Effector memory CD8-positive, alpha-beta T cell (primary cell): Measurements from ENCODE around the gene MYO16.
A peak's percentile ranks its signal among the peaks of the same experiment; 100 is the strongest.

Experiments used
- ATAC-seq: fragments of 150-1000 bp; cut with Tn5 transposase; replicated peaks from 2 replicates; pipeline ENCODE4 v1.10.0; 2021; ENCODE audit warnings: mild to moderate bottlenecking, moderate library complexity
- DNase-seq, 3 experiments: peaks; one replicate each; pipeline ENCODE4 v3.0.0; 2021
- H3K27ac Mint-ChIP-seq, 2 donors: one replicate each; pipeline ENCODE4 v1.8.0; 2022; ENCODE audit warnings: mild to moderate bottlenecking in 2 of 2, mixed read lengths in 2 of 2, moderate library complexity in 2 of 2
- H3K27me3 Mint-ChIP-seq, 2 donors: one replicate each; pipeline ENCODE4 v1.8.0; 2022; ENCODE audit warnings: mixed read lengths in 2 of 2
- H3K36me3 Mint-ChIP-seq: one replicate; pipeline ENCODE4 v1.8.0; 2022; ENCODE audit warnings: mild to moderate bottlenecking, moderate library complexity, mixed read lengths; ENCODE audit not compliant: insufficient read depth
- H3K4me1 Mint-ChIP-seq, 2 donors: one replicate each; pipeline ENCODE4 v1.8.0; 2022; ENCODE audit warnings: low read depth in 2 of 2, mixed read lengths in 2 of 2
- H3K4me3 Mint-ChIP-seq, 2 donors: one replicate each; pipeline ENCODE4 v1.8.0; 2022; ENCODE audit warnings: mild to moderate bottlenecking in 2 of 2, mixed read lengths in 2 of 2, moderate library complexity in 2 of 2
- H3K9me3 Mint-ChIP-seq, 2 donors: one replicate each; pipeline ENCODE4 v1.8.0; 2022; ENCODE audit warnings: mixed read lengths in 2 of 2

Gene MYO16

DNA sequence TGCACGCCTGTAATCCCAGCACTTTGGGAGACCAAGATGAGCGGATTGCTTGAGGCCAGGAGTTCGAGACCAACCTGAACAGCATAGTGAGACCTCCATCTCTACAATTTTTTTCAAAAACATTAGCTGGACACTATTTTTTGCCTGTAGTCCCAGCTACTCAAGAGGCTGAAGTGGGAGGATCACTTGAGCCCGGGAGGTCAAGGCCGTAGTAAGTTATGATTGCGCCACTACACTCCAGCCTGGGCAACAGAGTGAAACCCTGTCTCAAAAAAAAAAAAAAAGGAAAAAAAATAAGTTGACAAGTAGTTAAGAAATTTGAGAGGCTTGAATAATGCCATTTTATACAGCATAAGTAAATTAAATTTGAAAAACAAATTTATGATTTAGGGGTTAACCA lies 330.6 kb downstream of the MYO16 start:
- no peak overlapping the region for H3K27ac Mint-ChIP-seq
- DNase-seq: no peak
- H3K27me3 Mint-ChIP-seq: peaks cover 0 to 14% of the 10 kb centered on the region in 2 donors
- no peaks in the 10 kb centered on the region for H3K4me1 Mint-ChIP-seq
- no peak for ATAC-seq
- no peak overlapping the region for H3K4me3 Mint-ChIP-seq
- no peaks in the 10 kb centered on the region for H3K36me3 Mint-ChIP-seq
- peaks cover 0 to 2% of the 10 kb centered on the region in 2 donors for H3K9me3 Mint-ChIP-seq

DNA sequence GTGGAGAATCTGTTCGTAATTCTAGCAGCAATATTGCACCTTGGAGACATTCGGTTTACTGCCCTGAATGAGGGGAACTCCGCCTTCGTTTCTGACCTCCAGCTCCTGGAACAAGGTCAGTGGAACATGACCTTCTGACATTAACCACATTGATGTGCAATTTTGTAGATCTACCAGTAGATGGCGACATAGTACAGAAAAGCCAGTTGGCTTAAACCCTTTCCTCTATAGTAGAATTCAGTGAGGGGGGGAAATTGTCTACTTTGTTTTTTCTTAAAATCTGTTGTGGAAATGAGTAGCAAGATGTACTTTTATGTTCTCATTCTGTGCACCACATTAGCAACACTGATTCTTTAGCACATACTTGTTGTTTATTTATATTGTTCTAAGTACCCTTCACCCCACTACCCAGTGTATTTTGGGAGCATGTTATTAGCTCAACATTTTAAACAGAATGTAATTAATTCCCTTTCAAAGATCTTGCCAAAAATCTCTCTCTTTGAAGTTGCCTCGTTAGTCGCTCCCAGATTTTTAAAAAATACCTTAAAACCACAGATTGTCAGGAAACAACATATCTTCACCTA lies 332.2 kb downstream of the MYO16 start:
- H3K9me3 Mint-ChIP-seq: no peaks in the 10 kb centered on the region
- ATAC-seq: peak; percentile 65
- H3K36me3 Mint-ChIP-seq: no peaks in the 10 kb centered on the region
- no peak overlapping the region for H3K4me3 Mint-ChIP-seq
- H3K4me1 Mint-ChIP-seq: no peaks in the 10 kb centered on the region
- H3K27me3 Mint-ChIP-seq: peaks cover 0 to 5% of the 10 kb centered on the region in 2 donors
- no peak for DNase-seq
- no peak overlapping the region for H3K27ac Mint-ChIP-seq

DNA sequence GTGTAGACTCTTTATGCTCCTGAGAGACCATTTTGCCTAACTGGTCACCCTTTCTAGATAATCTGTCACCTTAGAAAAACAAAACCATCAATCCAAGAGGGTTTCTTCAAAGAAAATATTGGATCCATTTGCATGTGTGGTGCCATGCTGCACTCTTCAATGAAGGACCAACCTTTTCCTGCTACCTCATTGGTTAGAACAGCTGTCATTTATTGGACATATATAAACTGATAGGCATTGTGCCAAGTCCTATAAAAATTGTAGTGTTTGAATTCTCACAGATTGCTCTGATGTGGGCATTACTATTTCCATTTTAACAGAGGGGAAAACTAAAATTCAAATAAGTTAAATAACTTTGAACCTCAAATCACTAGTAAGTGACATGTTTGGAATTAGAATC lies 333.2 kb downstream of the MYO16 start:
- Mint-ChIP-seq H3K9me3 (no peaks in the 10 kb centered on the region), H3K27me3 (no peaks in the 10 kb centered on the region)
- no peak for ATAC-seq

DNA sequence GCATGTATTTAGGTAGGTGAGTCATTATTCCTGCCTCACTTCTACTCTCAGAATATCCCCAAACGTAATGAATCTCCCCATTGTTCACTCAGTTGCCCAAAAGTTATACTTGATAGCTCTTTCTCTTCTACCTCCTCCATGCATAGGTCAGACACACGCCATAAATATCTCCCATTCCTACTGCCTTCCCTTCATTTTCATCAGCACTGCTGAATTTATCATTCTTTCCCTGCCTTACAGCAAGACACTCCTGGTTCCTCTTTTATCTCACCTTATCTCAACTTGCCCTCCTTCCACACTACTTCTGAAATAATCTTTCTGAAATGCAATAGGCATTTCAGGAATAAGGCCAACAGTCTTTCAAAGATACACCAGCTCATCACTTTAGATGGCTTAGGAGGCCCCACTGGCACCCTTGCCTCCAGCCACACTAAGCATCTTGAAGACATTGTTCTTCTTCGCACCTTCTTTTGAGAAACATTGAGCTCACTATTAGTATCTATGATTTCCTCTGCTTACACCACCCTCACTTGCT lies 333.9 kb downstream of the MYO16 start:
- DNase-seq (no peak), ATAC-seq (no peak)
- H3K4me3 Mint-ChIP-seq: no peak overlapping the region
- no peaks in the 10 kb centered on the region for H3K4me1 Mint-ChIP-seq
- H3K36me3 Mint-ChIP-seq: no peaks in the 10 kb centered on the region
- H3K9me3 Mint-ChIP-seq: no peaks in the 10 kb centered on the region
- no peaks in the 10 kb centered on the region for H3K27me3 Mint-ChIP-seq
- H3K27ac Mint-ChIP-seq: no peak overlapping the region

More for the DNA sequence above, 333.2 kb downstream of the MYO16 start:
- DNase-seq: no peak
- H3K4me1 Mint-ChIP-seq: no peaks in the 10 kb centered on the region
- no peaks in the 10 kb centered on the region for H3K36me3 Mint-ChIP-seq
- H3K4me3 Mint-ChIP-seq: no peak overlapping the region
- no peak overlapping the region for H3K27ac Mint-ChIP-seq

DNA sequence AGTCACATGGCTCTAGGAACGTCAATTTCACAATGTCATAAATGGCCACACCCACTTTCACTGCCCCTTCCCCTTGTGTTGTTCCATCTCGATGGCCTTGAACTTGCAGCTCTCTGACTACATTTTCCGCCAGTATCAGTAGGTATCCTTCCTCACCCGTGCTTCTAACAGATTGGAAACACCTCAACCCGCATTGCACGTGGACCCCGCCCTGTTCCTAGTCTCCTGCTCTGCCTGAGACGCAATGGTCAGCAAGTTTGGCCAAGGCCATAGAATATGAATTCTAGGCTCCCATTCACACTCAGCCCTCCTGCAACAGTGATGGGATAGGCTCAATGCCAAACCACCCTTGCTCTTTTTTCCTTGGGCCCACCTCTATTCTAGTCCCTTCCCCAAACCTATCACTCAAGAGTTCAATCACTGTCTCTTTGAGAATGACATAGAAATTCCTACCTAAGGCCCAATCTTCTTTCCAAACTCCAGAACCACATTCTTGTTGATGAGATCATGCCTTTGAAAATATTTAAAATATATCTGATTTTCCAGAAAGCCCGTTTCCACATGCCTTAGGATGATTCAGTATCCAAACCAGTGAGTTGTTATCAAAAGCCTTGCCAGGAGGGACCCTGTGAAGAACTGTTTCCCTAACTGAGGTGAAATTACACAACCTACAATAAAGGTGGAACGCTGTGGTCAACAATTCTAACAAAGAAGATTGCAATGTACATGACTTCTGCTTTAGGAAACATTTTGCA lies 334.6 kb downstream of the MYO16 start:
- H3K27ac Mint-ChIP-seq: no peak overlapping the region
- H3K4me3 Mint-ChIP-seq: no peak overlapping the region
- H3K9me3 Mint-ChIP-seq: no peaks in the 10 kb centered on the region

DNA sequence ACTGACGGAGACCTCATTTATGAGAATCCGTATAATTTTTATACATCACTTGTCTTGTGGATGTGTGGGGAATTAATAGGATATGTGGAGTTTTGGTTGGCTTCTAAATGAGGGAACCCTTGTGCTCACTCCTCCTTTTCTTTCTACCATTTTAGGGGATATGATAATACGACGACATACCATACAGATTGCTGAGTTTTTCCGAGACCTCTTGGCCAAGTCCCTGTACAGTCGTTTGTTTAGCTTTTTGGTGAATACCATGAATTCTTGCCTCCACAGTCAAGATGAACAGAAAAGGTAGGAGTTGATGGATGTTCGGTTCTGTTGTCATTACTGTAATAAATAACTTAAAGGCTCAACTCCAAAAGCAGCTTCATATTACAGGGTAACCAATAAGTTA lies 335.2 kb downstream of the MYO16 start:
- H3K27me3 Mint-ChIP-seq: no peaks in the 10 kb centered on the region
- no peak overlapping the region for H3K27ac Mint-ChIP-seq
- no peak overlapping the region for H3K4me3 Mint-ChIP-seq
- ATAC-seq (no peak), DNase-seq (no peak)
- no peaks in the 10 kb centered on the region for H3K36me3 Mint-ChIP-seq
- no peaks in the 10 kb centered on the region for H3K9me3 Mint-ChIP-seq
- no peaks in the 10 kb centered on the region for H3K4me1 Mint-ChIP-seq

More for the DNA sequence above, 334.6 kb downstream of the MYO16 start:
- DNase-seq (no peak), ATAC-seq (no peak)
- Mint-ChIP-seq H3K4me1 (no peaks in the 10 kb centered on the region), H3K36me3 (no peaks in the 10 kb centered on the region), H3K27me3 (no peaks in the 10 kb centered on the region)

DNA sequence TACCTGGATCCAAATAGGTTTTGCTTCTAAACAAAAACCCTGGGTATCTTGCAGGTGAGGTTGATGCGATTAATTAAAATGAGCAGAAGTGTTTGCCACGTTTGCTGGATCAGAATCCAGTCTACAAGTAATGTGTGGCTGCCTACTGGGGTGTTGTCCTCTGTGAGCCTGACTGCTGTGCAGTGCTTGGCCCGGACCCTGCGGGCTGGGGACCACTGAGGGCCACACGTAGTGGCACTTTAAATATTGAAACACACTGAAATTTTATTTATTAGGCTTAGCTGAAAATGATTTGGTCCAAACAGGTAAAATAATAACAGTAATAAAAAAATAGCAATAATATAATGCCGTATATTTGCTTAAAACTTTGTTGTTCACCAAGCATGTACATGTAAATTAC lies 338.0 kb downstream of the MYO16 start:
- Mint-ChIP-seq H3K9me3 (no peaks in the 10 kb centered on the region), H3K4me1 (no peaks in the 10 kb centered on the region), H3K36me3 (no peaks in the 10 kb centered on the region), H3K27ac (no peak overlapping the region), H3K4me3 (no peak overlapping the region), H3K27me3 (no peaks in the 10 kb centered on the region)
- DNase-seq (no peak), ATAC-seq (no peak)

DNA sequence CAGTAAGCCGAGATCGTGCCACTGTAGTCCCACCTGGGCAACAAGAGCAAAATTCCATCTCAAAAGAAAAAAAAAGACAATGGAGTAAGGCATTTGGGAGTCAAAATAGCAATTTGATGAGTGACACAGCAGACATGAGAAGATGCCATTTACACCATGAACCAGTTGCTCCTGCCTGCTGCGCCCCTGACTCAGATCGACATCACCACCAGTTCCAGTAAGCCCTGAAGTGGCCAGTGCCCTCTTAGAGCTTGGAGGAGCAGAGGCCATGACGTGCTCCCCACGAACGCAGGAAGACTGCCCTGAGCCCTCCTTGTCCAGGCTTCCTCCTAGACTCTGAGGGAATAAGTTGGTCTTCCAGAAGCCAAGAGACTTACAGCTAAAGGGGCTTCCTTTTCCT lies 339.2 kb downstream of the MYO16 start:
- ATAC-seq: no peak
- H3K27me3 Mint-ChIP-seq: no peaks in the 10 kb centered on the region
- H3K9me3 Mint-ChIP-seq: no peaks in the 10 kb centered on the region
- no peak overlapping the region for H3K27ac Mint-ChIP-seq
- no peaks in the 10 kb centered on the region for H3K4me1 Mint-ChIP-seq
- no peaks in the 10 kb centered on the region for H3K36me3 Mint-ChIP-seq
- DNase-seq: no peak
- no peak overlapping the region for H3K4me3 Mint-ChIP-seq

DNA sequence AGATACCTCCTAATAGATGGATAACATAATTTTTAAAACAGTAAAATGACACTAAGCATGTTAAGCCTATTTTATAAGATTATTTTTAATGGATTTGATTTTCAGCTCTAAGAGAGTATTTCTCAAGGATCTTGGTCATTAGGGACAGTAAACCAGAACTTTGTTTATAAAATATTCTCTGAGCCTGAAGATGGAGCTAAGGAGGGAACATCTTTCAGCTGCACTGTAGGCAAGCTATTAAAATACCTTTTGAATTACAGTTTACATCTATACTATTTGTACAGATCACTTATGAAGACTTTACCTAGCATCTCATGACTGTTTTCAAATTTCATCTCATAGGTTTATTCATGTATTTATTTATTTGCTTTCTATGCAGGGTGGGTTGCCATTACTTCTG lies 345.3 kb downstream of the MYO16 start:
- Mint-ChIP-seq H3K9me3 (no peaks in the 10 kb centered on the region), H3K27me3 (peaks cover 0 to 24% of the 10 kb centered on the region in 2 donors), H3K4me1 (no peaks in the 10 kb centered on the region), H3K27ac (no peak overlapping the region), H3K36me3 (no peaks in the 10 kb centered on the region), H3K4me3 (no peak overlapping the region)
- ATAC-seq (no peak), DNase-seq (no peak)

DNA sequence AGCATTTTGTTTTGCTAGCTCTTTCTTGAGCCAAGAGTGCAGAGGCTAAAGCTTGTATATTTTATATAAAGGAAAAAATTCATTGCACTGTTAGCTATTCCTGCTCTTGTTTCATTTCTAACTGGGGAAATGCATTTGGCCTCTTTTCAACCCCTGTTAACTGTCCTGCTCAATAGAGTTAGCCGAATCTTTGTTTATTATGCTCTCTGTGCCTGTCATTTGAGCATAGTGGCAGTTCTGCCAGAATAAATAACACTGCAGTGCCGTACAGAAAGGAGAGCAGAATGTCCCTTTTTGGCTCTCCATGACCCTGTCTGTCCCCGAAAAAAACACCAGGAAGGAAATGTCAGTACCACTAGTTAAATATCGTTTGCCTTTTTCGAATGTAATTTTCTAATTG lies 350.8 kb downstream of the MYO16 start:
- no peaks in the 10 kb centered on the region for H3K36me3 Mint-ChIP-seq
- H3K27me3 Mint-ChIP-seq: peaks cover 0 to 24% of the 10 kb centered on the region in 2 donors
- H3K4me1 Mint-ChIP-seq: no peaks in the 10 kb centered on the region
- no peak overlapping the region for H3K27ac Mint-ChIP-seq
- no peaks in the 10 kb centered on the region for H3K9me3 Mint-ChIP-seq
- no peak overlapping the region for H3K4me3 Mint-ChIP-seq
- no peak for DNase-seq
- ATAC-seq: no peak

DNA sequence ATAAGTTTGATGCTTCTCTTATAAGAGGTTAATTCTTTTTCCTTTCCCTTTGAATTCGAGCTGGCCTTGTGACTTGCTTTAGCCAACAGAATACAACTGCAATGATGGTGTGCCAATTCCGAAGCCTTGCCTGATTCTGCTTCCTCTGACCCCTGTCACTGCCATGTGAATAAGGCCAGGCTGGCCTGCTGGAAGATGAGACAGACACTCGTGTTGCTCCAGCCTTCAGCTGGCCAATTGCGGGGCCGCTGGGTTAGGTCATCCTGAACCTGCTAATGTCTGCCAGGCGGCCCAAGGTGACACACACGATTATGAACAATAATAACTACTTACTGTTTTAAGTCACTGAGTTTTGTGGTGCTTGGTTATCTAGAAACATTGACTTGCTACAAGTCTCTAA lies 352.0 kb downstream of the MYO16 start:
- Mint-ChIP-seq H3K27me3 (peaks cover 0 to 23% of the 10 kb centered on the region in 2 donors), H3K9me3 (no peaks in the 10 kb centered on the region), H3K36me3 (no peaks in the 10 kb centered on the region), H3K4me3 (no peak overlapping the region), H3K27ac (no peak overlapping the region), H3K4me1 (no peaks in the 10 kb centered on the region)
- ATAC-seq (no peak), DNase-seq (no peak)

DNA sequence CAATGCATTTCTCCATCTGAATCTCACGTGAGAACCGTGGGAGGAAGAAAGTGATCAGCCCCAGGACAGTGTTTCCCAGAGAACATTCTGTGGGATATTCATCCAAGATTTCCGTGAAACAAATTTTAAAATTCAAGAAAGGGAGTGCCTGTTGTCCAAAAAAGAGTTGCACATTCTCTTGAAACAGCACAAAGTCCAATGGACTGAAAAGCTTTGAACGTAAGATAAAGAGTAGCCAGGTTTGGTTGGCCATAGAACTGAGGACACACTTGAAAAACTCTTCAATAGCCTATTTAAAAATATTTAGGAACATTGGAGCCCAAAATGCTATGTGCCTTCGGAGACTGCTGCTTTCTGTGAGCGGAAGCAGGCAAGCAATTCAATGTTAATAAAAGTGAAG lies 353.9 kb downstream of the MYO16 start:
- ATAC-seq: no peak
- H3K4me1 Mint-ChIP-seq: no peaks in the 10 kb centered on the region
- H3K27me3 Mint-ChIP-seq: peaks cover 0 to 11% of the 10 kb centered on the region in 2 donors
- H3K9me3 Mint-ChIP-seq: no peaks in the 10 kb centered on the region
- no peak overlapping the region for H3K4me3 Mint-ChIP-seq
- H3K27ac Mint-ChIP-seq: no peak overlapping the region
- H3K36me3 Mint-ChIP-seq: no peaks in the 10 kb centered on the region
- no peak for DNase-seq

DNA sequence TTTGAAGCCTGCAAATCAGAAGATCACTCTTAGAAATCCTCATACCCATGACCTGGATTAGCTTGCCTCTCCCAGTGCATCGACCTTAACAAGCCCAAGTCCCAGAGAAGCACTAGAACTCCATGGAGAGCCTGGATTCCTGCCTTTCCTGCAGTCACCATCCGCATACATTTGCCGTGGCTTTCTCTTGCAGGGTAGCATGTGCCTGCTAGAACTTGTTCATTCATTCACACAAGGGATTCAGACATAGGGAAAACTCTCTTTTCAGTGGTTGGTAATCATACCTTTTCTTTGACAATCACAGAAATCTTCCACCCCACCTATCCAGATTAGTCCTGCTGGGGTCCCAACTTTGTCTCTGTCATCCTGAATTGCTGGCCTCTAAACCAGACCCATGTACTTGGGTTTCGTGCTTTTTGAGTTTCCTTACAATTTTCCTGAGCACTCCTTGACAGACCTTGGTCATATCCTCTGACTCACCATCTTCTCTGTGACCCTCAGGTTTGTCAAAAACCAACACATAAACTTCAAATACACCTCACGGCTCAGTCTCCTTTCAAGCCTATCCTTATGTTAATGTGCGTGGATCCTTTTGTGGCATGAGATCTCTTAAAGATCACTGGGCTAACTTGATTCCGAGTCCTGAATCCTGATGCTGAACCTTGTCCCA lies 355.0 kb downstream of the MYO16 start:
- ATAC-seq: no peak

DNA sequence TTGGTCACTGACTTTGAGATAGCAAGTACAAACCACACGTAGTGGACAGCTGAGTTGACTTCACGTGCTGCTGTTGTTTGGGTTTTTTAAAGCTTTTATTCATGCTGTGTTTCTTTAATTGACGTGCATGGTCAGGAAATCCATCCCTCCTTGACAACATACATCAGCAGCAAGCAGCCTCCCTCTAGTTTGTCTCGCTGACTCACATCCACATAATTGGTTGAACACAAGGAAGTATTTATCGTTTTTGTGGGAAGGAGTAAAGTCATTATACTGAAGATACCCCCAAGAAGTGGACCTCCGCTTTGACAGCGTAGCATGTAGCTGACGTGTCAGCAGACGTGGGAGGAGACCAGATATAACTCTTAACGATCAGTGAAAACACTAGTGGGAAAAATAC lies 355.8 kb downstream of the MYO16 start:
- Mint-ChIP-seq H3K36me3 (no peaks in the 10 kb centered on the region), H3K27ac (no peak overlapping the region), H3K4me1 (no peaks in the 10 kb centered on the region), H3K4me3 (no peak overlapping the region), H3K27me3 (no peaks in the 10 kb centered on the region), H3K9me3 (no peaks in the 10 kb centered on the region)
- DNase-seq (no peak), ATAC-seq (no peak)

More for the DNA sequence above, 355.0 kb downstream of the MYO16 start:
- Mint-ChIP-seq H3K27me3 (peaks cover 0 to 2% of the 10 kb centered on the region in 2 donors), H3K36me3 (no peaks in the 10 kb centered on the region), H3K27ac (no peak overlapping the region), H3K9me3 (no peaks in the 10 kb centered on the region), H3K4me1 (no peaks in the 10 kb centered on the region), H3K4me3 (no peak overlapping the region)
- DNase-seq: no peak
